IPS-20b (cell line): ENCODE results near the gene ATP6V1C2.
A peak's percentile ranks its signal among the peaks of the same experiment; 100 is the strongest.
"Not testable (repeated sequence)": the region's sequence is repeated elsewhere in the genome, so short reads cannot be mapped to it uniquely, and the experiment has no call there.

Experiments used
- H3K27ac ChIP-seq: one replicate; pipeline ENCODE4 v1.5.1; 2013; ENCODE audit warnings: low read length
- H3K27me3 ChIP-seq: 2 replicates; pipeline ENCODE4 v1.6.1; 2013; ENCODE audit warnings: mild to moderate bottlenecking, low read length, inconsistent platforms; ENCODE audit not compliant: insufficient read depth
- H3K36me3 ChIP-seq: 2 replicates; pipeline ENCODE4 v1.6.1; 2013; ENCODE audit warnings: low read depth, mild to moderate bottlenecking, inconsistent platforms, low read length, moderate library complexity; ENCODE audit not compliant: insufficient read depth
- H3K4me1 ChIP-seq: 2 replicates; pipeline ENCODE4 v1.6.1; 2013; ENCODE audit warnings: mild to moderate bottlenecking, control low read depth, inconsistent platforms, low read length, moderate library complexity; ENCODE audit not compliant: insufficient read depth
- H3K4me3 ChIP-seq: 2 replicates; pipeline ENCODE4 v1.5.1; 2013; ENCODE audit warnings: mild to moderate bottlenecking, low read length, inconsistent platforms
- H3K9ac ChIP-seq: 2 replicates; pipeline ENCODE4 v1.6.1; 2013; ENCODE audit warnings: low read depth, mild to moderate bottlenecking, inconsistent platforms, low read length, moderate library complexity
- H3K9me3 ChIP-seq: 2 replicates; pipeline ENCODE4 v1.6.1; 2013; ENCODE audit warnings: mild to moderate bottlenecking, low read depth, low read length, inconsistent platforms; ENCODE audit not compliant: insufficient read depth

The ATP6V1C2 gene

DNA sequence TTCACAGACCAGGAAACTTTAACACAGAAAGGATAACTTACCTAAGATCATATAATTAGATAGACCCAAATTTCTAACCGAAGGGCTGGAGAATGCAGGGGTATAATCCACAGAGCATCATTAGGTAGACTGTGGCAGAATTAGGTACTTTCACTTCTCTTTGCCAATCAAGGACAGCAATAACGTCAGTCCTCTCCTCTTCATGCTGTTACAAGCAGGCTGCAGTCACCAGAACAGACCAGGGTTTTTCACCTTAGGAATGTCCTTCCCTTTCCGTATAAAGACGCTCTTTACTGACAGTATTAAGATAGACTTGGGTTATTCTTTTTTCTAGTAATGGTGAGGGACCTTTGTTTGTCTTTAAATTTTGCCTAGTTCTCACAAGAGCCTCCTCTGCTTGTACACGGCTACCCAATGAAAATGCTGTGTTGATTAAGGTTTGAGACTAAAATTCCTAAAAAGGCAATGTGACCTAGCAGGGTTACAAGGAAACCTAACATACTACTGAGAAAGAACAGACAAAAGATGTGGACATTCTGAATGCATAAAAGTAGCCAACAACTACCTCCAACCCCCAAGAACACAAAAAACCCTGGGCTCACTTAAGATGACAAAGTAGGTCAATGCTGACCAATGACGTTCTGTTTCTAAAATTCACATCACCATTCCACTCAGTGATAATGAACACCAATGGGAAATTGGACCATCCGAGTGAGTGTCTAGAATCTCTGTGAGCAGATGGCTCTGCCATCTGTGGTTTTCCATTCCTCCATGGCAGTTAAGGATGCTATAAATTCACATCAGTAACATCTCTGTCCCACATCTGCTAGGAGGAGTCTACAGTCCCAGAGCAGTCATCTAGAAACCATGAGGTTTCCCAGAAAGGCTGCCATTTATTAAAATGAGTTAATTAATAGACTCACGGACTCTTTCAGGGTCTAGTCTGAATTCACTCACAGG is 89.1 kb downstream of the ATP6V1C2 start:
- H3K27me3 ChIP-seq, result no peaks in the 10 kb centered on the region
- H3K27ac ChIP-seq, result no peak overlapping the region
- H3K9ac ChIP-seq, result peak overlapping the region; percentile 91; the same call in 1 of the 2 replicates
- H3K4me1 ChIP-seq, result peaks cover 11% of the 10 kb centered on the region
- H3K36me3 ChIP-seq, result peaks cover 19% of the 10 kb centered on the region; the same call in 1 of the 2 replicates
- no peaks in the 10 kb centered on the region for H3K9me3 ChIP-seq
- H3K4me3 ChIP-seq, result peak overlapping the region; percentile 89

DNA sequence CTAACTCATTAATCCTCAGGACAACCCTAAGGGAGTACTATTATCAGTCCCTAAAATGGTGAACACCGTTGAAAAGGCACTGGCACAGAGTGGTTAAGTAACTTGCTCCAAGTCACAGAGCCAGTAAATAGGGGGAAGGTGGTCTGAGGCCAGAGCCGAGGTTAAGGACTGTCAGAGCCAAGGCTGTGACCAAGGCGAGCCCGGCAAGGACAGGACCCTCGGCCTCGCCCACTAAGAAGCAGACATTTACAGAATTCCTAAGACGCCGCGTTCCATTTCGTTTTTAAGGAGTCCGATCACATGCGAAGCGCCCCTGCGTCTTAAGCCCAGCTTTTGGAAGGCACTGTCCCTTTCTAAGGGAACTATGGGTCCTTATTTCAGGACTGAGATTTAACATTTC is 90.1 kb downstream of the ATP6V1C2 start:
- Histone ChIP-seq H3K4me1 (peaks cover 11% of the 10 kb centered on the region), H3K9me3 (no peaks in the 10 kb centered on the region), H3K4me3 (peak overlapping the region; percentile 89), H3K27ac (peak overlapping the region; percentile 20), H3K9ac (peak overlapping the region; percentile 91), H3K36me3 (peaks cover 17% of the 10 kb centered on the region; the same call in 1 of the 2 replicates), H3K27me3 (no peaks in the 10 kb centered on the region)

DNA sequence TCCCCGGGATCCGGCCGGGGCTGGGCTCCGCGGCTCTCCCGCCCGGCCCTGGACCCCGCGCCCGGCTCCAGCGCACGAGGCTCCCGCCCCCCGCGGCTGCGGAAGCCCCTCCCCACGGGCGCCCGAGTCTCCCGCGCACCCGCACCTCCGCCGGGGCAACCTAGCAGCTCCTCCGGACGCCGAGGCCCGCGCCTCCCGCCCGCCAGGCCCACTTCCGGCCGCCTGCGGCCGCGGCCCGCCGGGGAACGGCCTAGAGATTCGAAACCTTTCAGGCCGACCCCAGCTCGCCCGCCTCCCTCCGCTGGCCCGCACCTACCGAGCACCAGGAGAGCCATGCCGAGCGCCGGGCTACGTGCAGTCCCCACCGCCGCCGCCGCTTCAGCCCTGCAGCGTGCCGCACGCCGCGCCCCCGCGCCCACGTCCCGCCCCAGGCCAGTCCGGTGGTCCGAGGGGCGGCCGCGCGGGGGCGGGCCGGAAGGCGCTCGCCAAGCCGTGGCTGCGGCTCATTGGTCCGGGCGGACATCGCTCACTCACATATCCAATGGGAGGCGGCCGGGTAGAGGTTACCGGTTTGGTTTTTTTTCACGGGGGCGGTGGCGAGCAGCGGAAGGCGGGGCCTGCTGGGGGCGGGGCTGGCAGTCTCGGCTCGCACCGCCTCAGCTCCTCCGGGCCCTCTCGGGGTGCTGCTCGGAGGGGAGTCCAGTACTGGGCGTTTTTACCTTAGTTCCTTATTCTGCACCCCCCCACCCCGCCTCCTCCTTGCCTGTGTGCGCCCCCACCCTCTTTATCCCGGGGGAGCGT is 91.1 kb downstream of the ATP6V1C2 start, which contains the start of gene PDIA6:
Gene PDIA6, minus strand, starts transcription at position 424 of the 801 bp plus-strand sequence. Its CDS starts 89 bp downstream, at position 335.
- Histone ChIP-seq H3K36me3 (peaks cover 7% of the 10 kb centered on the region; the same call in 1 of the 2 replicates), H3K4me3 (peak within 1 kb of the TSS; percentile 89), H3K9ac (peak within 1 kb of the TSS; percentile 91), H3K9me3 (no peaks in the 10 kb centered on the region), H3K4me1 (peaks cover 11% of the 10 kb centered on the region), H3K27ac (peak within 1 kb of the TSS; percentile 20), H3K27me3 (no peaks in the 10 kb centered on the region)

DNA sequence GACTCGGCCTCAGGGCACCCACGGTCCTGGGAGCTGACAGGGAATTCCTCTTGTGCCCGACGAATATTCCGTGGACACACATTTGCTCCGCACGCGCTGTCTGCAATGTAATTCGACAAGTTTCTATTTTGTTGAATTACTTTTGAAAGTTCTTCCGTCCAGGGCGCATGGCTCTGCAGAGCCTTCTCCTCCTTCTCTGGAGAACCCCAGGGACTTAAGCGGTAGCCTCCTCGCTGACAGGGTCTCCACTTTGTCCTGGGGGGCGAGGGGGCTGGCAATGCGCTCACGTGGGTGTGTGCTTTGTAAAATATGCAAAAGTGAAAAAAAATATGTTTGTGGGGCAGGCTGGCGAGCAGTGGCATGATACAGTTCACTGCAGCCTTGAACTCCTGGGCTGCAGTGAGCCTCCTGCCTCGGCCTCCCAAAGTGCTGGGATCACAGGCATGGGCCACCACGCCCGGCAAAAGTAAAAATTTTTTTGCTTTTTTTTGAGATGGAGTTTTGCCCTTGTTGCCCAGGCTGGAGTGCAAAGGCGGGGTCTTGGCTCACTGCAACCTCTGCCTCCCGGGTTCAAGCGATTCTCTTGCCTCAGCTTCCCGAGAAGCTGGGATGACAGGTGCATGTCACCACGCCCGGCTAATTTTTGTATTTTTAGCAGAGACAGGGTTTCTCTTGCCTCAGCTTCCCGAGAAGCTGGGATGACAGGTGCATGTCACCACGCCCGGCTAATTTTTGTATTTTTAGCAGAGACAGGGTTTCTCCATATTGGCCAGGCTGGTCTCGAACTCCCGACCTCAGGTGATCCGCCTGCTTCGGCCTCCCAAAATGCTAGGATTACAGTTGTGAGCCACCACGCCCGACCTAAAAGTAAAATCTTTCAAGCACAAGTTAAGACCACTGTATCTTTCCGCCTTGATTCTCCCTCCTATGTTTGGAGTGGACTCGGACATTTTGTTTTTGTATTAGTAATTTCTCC is 92.0 kb downstream of the ATP6V1C2 start:
- not testable (repeated sequence) for H3K27me3 ChIP-seq, H3K9me3 ChIP-seq, H3K27ac ChIP-seq, H3K36me3 ChIP-seq
- H3K4me1 ChIP-seq, result peaks cover 11% of the 10 kb centered on the region
- H3K9ac ChIP-seq, result peak overlapping the region; percentile 66; the same call in 1 of the 2 replicates
- H3K4me3 ChIP-seq, result peak overlapping the region; percentile 89

DNA sequence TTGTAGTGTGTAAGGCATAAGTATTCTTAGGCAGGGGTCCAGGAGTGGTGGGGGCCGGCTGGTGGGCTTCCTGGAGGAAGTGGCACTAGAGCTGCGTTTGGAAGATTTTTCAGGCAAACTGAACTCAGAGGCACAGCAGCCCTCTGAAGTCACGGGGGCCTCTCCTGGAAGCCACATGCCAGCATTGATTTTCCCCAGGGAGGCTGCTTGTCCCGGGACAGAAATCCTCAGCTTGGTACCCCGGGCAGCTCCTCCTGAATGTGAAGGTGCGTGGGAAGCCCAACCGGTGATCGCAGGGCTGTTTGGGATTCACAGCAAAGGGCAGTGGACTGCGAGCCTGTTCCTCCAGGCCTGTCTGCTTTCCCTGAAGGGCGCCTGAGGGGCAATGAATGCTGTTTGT is 92.7 kb downstream of the ATP6V1C2 start:
- no peak overlapping the region for H3K9ac ChIP-seq
- H3K4me3 ChIP-seq, result no peak overlapping the region
- no peaks in the 10 kb centered on the region for H3K9me3 ChIP-seq
- no peaks in the 10 kb centered on the region; the same call in 1 of the 2 replicates for H3K36me3 ChIP-seq
- no peaks in the 10 kb centered on the region for H3K27me3 ChIP-seq
- H3K27ac ChIP-seq, result no peak overlapping the region
- H3K4me1 ChIP-seq, result peaks cover 11% of the 10 kb centered on the region

DNA sequence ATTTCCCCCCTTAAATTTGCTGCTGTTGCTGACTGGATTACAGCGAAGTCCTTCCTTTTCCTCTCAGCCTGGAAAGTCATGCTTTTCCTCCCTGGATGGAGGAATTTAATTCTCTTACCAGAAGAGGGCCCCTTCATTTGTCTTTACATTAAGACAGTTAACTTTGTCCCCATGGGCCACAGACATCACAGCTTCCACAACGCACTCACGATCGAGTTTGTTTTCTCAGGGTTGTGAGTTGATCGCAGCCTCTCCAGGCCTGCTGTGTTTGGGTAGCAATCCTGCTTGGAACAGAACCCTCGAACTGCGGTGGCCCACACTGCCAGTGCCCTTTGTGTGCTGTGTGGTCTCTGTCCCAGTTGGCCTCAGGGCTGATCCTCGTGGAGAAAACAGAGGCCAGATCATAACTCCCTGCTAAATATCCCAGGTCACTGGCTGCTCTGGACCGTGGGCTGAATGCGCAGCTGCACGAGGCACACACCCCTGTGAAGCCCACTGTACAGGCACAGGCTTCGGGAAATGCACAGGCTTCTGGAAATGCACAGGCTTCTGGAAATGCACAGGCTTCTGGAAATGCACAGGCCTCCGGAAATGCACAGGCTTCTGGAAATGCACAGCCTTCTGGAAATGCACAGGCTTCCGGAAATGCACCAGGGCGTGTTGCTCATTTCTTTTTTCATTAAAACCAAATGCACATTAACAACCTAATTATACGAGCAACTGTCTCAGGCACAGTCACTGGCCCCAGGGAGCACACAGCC is 93.3 kb downstream of the ATP6V1C2 start:
- no peaks in the 10 kb centered on the region for H3K27me3 ChIP-seq
- no peak overlapping the region for H3K9ac ChIP-seq
- H3K4me1 ChIP-seq, result peaks cover 11% of the 10 kb centered on the region
- no peaks in the 10 kb centered on the region for H3K9me3 ChIP-seq
- no peaks in the 10 kb centered on the region; the same call in 1 of the 2 replicates for H3K36me3 ChIP-seq
- no peak overlapping the region for H3K27ac ChIP-seq
- no peak overlapping the region for H3K4me3 ChIP-seq

DNA sequence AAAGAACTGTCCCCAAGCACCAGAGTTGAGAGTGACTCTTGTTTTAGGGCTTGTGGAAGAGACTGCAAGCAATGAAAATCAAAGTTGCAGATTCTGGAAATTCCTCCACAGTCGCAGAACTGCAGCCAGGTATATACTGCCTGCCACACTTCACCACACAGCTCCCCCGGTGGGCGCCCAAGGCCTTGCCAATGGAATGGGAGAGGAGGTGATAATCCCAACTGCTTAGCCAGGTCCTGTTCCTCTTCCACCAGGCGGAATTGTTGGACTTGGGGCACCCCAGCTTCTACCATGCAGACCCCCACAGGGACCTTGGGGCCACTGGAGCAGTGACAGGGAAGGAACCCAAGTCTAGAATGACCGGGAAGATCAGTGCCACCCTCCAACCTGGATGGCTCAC is 96.0 kb downstream of the ATP6V1C2 start:
- no peak overlapping the region for H3K9ac ChIP-seq
- no peaks in the 10 kb centered on the region for H3K9me3 ChIP-seq
- no peak overlapping the region for H3K27ac ChIP-seq
- H3K36me3 ChIP-seq, result no peaks in the 10 kb centered on the region
- no peak overlapping the region for H3K4me3 ChIP-seq
- no peaks in the 10 kb centered on the region for H3K27me3 ChIP-seq
- peaks cover 3% of the 10 kb centered on the region; the same call in 1 of the 2 replicates for H3K4me1 ChIP-seq

DNA sequence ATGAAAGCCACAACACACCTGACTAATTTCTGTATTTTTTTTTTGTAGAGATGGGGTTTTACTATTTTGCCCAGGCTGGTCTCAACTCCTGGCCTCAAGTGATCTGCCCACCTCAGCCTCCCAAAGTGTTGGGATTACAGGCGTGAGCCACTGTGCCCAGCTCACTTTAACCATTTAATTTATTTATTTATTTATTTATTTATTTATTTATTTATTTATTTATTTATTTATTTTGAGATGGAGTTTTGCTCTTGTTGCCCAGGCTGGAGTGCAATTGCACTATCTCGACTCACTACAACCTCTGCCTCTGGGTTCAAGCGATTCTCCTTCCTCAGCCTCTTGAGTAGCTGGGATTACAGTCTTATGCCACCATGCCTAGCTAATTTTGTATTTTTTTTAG is 96.9 kb downstream of the ATP6V1C2 start:
- H3K9me3 ChIP-seq, H3K36me3 ChIP-seq, H3K4me1 ChIP-seq, H3K9ac ChIP-seq, H3K4me3 ChIP-seq, H3K27me3 ChIP-seq, H3K27ac ChIP-seq: not testable (repeated sequence)

DNA sequence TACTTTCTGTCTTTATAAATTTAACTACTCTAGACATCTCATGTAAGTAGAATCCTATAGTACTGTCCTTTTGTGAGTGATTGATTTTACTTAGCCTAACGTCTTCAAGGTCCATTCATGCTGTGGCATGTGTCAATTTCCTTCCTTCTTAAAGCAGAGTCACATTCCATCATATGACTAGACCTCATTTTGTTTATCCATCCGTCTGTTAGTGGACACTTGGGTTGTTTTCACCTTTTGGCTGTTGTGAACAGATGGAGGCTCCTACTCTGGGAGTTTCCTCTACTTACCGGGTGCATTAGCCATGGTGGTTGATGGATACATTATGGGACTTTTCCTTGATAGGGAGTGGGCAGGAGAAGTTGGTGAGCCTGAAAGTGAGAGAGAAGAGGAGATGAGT is 97.6 kb downstream of the ATP6V1C2 start:
- no peak overlapping the region for H3K27ac ChIP-seq
- no peaks in the 10 kb centered on the region for H3K36me3 ChIP-seq
- H3K4me3 ChIP-seq, result no peak overlapping the region
- no peaks in the 10 kb centered on the region for H3K9me3 ChIP-seq
- no peak overlapping the region for H3K9ac ChIP-seq
- no peaks in the 10 kb centered on the region for H3K27me3 ChIP-seq
- H3K4me1 ChIP-seq, result peaks cover 3% of the 10 kb centered on the region; the same call in 1 of the 2 replicates

DNA sequence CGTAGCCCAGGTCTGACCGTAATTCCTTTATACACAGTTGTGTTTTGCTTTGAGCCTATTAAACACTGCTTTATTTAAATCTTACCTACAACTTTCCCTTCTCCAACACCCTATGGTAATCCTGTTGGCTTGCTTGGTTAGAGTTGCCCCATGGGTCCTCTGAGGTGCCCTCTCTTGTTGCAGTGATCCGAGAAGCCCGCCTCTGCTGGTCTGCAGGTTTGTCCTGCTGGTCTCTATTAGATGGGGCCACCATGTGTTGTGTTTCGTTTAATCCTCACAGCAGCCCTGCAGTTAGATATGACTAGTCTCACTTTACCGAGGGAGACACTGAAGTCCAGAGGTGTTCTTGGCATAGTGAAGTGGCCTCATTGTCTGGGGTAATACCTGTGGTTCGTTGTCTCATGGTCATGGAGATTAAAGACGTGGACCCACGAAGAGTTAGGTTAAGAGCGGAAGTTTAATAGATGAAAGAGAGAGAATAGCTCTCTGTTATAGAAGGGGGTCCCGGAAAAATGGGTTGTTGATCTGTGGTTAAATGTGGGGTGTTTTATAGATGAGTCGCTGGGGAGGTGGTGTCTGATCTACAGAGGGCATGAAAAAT is 98.4 kb downstream of the ATP6V1C2 start:
- Histone ChIP-seq H3K9me3 (no peaks in the 10 kb centered on the region), H3K4me3 (no peak overlapping the region), H3K27ac (no peak overlapping the region), H3K36me3 (no peaks in the 10 kb centered on the region), H3K9ac (no peak overlapping the region), H3K27me3 (no peaks in the 10 kb centered on the region), H3K4me1 (no peaks in the 10 kb centered on the region)
